Measurements from ENCODE around the gene GNS.

The GNS gene

GRCh38 chr12:64714551-64714968, 44.6 kb downstream of the GNS start:
- peaks cover 25% of the 10 kb centered on the region for H3K36me3 Mint-ChIP-seq
- H3K9me3 Mint-ChIP-seq = no peaks in the 10 kb centered on the region
- H3K4me1 Mint-ChIP-seq = peaks cover 2% of the 10 kb centered on the region
- no peak overlapping the region for H3K4me3 Mint-ChIP-seq
- peak overlapping the region; percentile 8 for H3K27ac Mint-ChIP-seq
- DNase-seq (ENCODE audit: low spot score in 2 of 2) = no peak
- H3K27me3 Mint-ChIP-seq = no peaks in the 10 kb centered on the region
- peak; percentile 38 for ATAC-seq (ENCODE audit: low read depth)

- peaks cover 24% of the 10 kb centered on the region for H3K36me3 Mint-ChIP-seq
These were observed 45.8 kb downstream of the GNS start for GRCh38 chr12:64713376-64713775.

GRCh38 chr12:64709429-64709828, 49.8 kb downstream of the GNS start:
- no peaks in the 10 kb centered on the region for H3K27me3 Mint-ChIP-seq
- no peak overlapping the region for H3K4me3 Mint-ChIP-seq
- no peak overlapping the region for H3K27ac Mint-ChIP-seq
- no peak for ATAC-seq (ENCODE audit: low read depth)
- H3K4me1 Mint-ChIP-seq = peaks cover 2% of the 10 kb centered on the region
- peaks cover 11% of the 10 kb centered on the region for H3K36me3 Mint-ChIP-seq
- no peaks in the 10 kb centered on the region for H3K9me3 Mint-ChIP-seq
- DNase-seq (ENCODE audit: low spot score in 2 of 2) = no peak

More at GRCh38 chr12:64713376-64713775, 45.8 kb downstream of the GNS start:
- Mint-ChIP-seq H3K27me3 (no peaks in the 10 kb centered on the region), H3K4me3 (no peak overlapping the region), H3K9me3 (no peaks in the 10 kb centered on the region), H3K27ac (peak overlapping the region; percentile 28), H3K4me1 (peaks cover 2% of the 10 kb centered on the region)
- no peak for ATAC-seq (ENCODE audit: low read depth)
- no peak for DNase-seq (ENCODE audit: low spot score in 2 of 2)

GRCh38 chr12:64707926-64708325, 51.3 kb downstream of the GNS start:
- Mint-ChIP-seq H3K9me3 (no peaks in the 10 kb centered on the region), H3K4me3 (no peak overlapping the region), H3K4me1 (no peaks in the 10 kb centered on the region), H3K27ac (no peak overlapping the region), H3K27me3 (no peaks in the 10 kb centered on the region), H3K36me3 (peaks cover 7% of the 10 kb centered on the region)
- no peak for ATAC-seq (ENCODE audit: low read depth)
- DNase-seq (ENCODE audit: low spot score in 2 of 2) = no peak

GRCh38 chr12:64707362-64707761, 51.8 kb downstream of the GNS start:
- no peaks in the 10 kb centered on the region for H3K9me3 Mint-ChIP-seq
- no peaks in the 10 kb centered on the region for H3K27me3 Mint-ChIP-seq
- H3K36me3 Mint-ChIP-seq = peaks cover 7% of the 10 kb centered on the region
- no peak overlapping the region for H3K4me3 Mint-ChIP-seq
- no peaks in the 10 kb centered on the region for H3K4me1 Mint-ChIP-seq
- DNase-seq (ENCODE audit: low spot score in 2 of 2) = no peak
- H3K27ac Mint-ChIP-seq = no peak overlapping the region
- ATAC-seq (ENCODE audit: low read depth) = no peak

- Mint-ChIP-seq H3K4me1 (no peaks in the 10 kb centered on the region), H3K4me3 (no peak overlapping the region), H3K27me3 (no peaks in the 10 kb centered on the region), H3K36me3 (peaks cover 7% of the 10 kb centered on the region), H3K27ac (no peak overlapping the region), H3K9me3 (no peaks in the 10 kb centered on the region)
- no peak for DNase-seq (ENCODE audit: low spot score in 2 of 2)
- no peak for ATAC-seq (ENCODE audit: low read depth)
These were observed 52.3 kb downstream of the GNS start for GRCh38 chr12:64706857-64707256.

GRCh38 chr12:64706306-64706705, 52.9 kb downstream of the GNS start:
- no peaks in the 10 kb centered on the region for H3K9me3 Mint-ChIP-seq
- no peak for ATAC-seq (ENCODE audit: low read depth)
- H3K36me3 Mint-ChIP-seq = peaks cover 7% of the 10 kb centered on the region
- DNase-seq (ENCODE audit: low spot score in 2 of 2) = no peak
- H3K4me3 Mint-ChIP-seq = no peak overlapping the region
- peaks cover under 1% of the 10 kb centered on the region for H3K4me1 Mint-ChIP-seq
- H3K27me3 Mint-ChIP-seq = no peaks in the 10 kb centered on the region
- no peak overlapping the region for H3K27ac Mint-ChIP-seq

GRCh38 chr12:64701283-64701682, 57.9 kb downstream of the GNS start:
- H3K4me1 Mint-ChIP-seq = peaks cover 17% of the 10 kb centered on the region
- H3K27ac Mint-ChIP-seq = peak overlapping the region; percentile 91
- DNase-seq (ENCODE audit: low spot score in 2 of 2) (no peak), ATAC-seq (ENCODE audit: low read depth) (no peak)
- no peaks in the 10 kb centered on the region for H3K27me3 Mint-ChIP-seq
- no peaks in the 10 kb centered on the region for H3K9me3 Mint-ChIP-seq
- H3K4me3 Mint-ChIP-seq = no peak overlapping the region
- H3K36me3 Mint-ChIP-seq = peaks cover 18% of the 10 kb centered on the region

- H3K9me3 Mint-ChIP-seq = no peaks in the 10 kb centered on the region
- DNase-seq (ENCODE audit: low spot score in 2 of 2) (no peak), ATAC-seq (ENCODE audit: low read depth) (no peak)
- H3K4me1 Mint-ChIP-seq = peaks cover 21% of the 10 kb centered on the region
- H3K4me3 Mint-ChIP-seq = no peak overlapping the region
- peaks cover 21% of the 10 kb centered on the region for H3K36me3 Mint-ChIP-seq
- H3K27me3 Mint-ChIP-seq = no peaks in the 10 kb centered on the region
- peak overlapping the region; percentile 91 for H3K27ac Mint-ChIP-seq
These were observed 58.7 kb downstream of the GNS start for GRCh38 chr12:64700532-64700931.

- no peaks in the 10 kb centered on the region for H3K9me3 Mint-ChIP-seq
- no peak overlapping the region for H3K4me3 Mint-ChIP-seq
- H3K4me1 Mint-ChIP-seq = peaks cover 24% of the 10 kb centered on the region
- no peak overlapping the region for H3K27ac Mint-ChIP-seq
- DNase-seq (ENCODE audit: low spot score in 2 of 2) (no peak), ATAC-seq (ENCODE audit: low read depth) (no peak)
- H3K27me3 Mint-ChIP-seq = no peaks in the 10 kb centered on the region
- H3K36me3 Mint-ChIP-seq = peaks cover 24% of the 10 kb centered on the region
These were observed 59.6 kb downstream of the GNS start for GRCh38 chr12:64699504-64700115.

- no peaks in the 10 kb centered on the region for H3K9me3 Mint-ChIP-seq
- peaks cover 45% of the 10 kb centered on the region for H3K36me3 Mint-ChIP-seq
- DNase-seq (ENCODE audit: low spot score in 2 of 2) (no peak), ATAC-seq (ENCODE audit: low read depth) (no peak)
- H3K27me3 Mint-ChIP-seq = no peaks in the 10 kb centered on the region
- H3K4me1 Mint-ChIP-seq = peaks cover 33% of the 10 kb centered on the region
- H3K27ac Mint-ChIP-seq = peak overlapping the region; percentile 93
- H3K4me3 Mint-ChIP-seq = no peak overlapping the region
These were observed 63.0 kb downstream of the GNS start for GRCh38 chr12:64696080-64696741.

- H3K9me3 Mint-ChIP-seq = no peaks in the 10 kb centered on the region
- DNase-seq (ENCODE audit: low spot score in 2 of 2) (no peak), ATAC-seq (ENCODE audit: low read depth) (no peak)
- H3K27me3 Mint-ChIP-seq = no peaks in the 10 kb centered on the region
- H3K4me1 Mint-ChIP-seq = peaks cover 26% of the 10 kb centered on the region
- peaks cover 39% of the 10 kb centered on the region for H3K36me3 Mint-ChIP-seq
- no peak overlapping the region for H3K4me3 Mint-ChIP-seq
- H3K27ac Mint-ChIP-seq = peak overlapping the region; percentile 93
These were observed 63.7 kb downstream of the GNS start for GRCh38 chr12:64695550-64695949.

- H3K4me1 Mint-ChIP-seq = peaks cover 23% of the 10 kb centered on the region
- no peak for ATAC-seq (ENCODE audit: low read depth)
- peak overlapping the region; percentile 82 for H3K27ac Mint-ChIP-seq
- DNase-seq (ENCODE audit: low spot score in 2 of 2) = no peak
- no peak overlapping the region for H3K4me3 Mint-ChIP-seq
- H3K36me3 Mint-ChIP-seq = peaks cover 35% of the 10 kb centered on the region
- H3K27me3 Mint-ChIP-seq = no peaks in the 10 kb centered on the region
- H3K9me3 Mint-ChIP-seq = no peaks in the 10 kb centered on the region
These were observed 64.8 kb downstream of the GNS start for GRCh38 chr12:64694130-64695040.
